Measurements from ENCODE around the gene MRM2.

DNA sequence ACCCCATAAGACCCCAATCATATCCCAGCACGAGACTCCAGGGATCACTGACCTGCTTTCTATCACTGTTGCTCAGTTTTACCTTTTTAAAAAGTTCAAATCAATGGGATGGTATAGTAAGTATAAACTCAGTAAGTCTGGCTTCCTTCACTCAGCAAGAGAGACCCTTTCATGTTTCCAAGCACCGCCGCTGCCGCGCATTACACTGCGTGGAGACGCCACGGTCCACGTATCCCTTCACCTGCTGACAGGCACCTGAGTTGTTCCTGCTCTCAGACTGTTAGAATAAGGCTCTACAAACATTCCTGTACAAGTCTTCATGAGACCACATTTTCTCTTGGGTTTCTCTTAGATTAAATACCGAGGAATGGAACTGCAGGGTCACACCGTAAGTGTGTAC lies 37.6 kb downstream of the MRM2 start:
- TF ChIP-seq, protein P1, sequence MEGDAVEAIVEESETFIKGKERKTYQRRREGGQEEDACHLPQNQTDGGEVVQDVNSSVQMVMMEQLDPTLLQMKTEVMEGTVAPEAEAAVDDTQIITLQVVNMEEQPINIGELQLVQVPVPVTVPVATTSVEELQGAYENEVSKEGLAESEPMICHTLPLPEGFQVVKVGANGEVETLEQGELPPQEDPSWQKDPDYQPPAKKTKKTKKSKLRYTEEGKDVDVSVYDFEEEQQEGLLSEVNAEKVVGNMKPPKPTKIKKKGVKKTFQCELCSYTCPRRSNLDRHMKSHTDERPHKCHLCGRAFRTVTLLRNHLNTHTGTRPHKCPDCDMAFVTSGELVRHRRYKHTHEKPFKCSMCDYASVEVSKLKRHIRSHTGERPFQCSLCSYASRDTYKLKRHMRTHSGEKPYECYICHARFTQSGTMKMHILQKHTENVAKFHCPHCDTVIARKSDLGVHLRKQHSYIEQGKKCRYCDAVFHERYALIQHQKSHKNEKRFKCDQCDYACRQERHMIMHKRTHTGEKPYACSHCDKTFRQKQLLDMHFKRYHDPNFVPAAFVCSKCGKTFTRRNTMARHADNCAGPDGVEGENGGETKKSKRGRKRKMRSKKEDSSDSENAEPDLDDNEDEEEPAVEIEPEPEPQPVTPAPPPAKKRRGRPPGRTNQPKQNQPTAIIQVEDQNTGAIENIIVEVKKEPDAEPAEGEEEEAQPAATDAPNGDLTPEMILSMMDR (conservative IDR thresholded peaks at IDR 0.05 in 1 of 2, IDR thresholded peaks at IDR 0.05 in 1 of 2; ENCODE audit: low read depth in 1 of 2, low read length in 2 of 2), result no peak
- no peak for TF ChIP-seq EZH2 (IDR thresholded peaks at IDR 0.05; ENCODE audit: low read length, missing control alignments)
